AG20443 (cell line): ENCODE measurements around the gene NPPB.
A peak's percentile ranks its signal among the peaks of the same experiment; 100 is the strongest.

ENCODE experiments used
- DNase-seq: peaks from one replicate; pipeline ENCODE4 v3.0.0; 2012; ENCODE audit warnings: low spot score, mixed read lengths

NPPB gene

DNA sequence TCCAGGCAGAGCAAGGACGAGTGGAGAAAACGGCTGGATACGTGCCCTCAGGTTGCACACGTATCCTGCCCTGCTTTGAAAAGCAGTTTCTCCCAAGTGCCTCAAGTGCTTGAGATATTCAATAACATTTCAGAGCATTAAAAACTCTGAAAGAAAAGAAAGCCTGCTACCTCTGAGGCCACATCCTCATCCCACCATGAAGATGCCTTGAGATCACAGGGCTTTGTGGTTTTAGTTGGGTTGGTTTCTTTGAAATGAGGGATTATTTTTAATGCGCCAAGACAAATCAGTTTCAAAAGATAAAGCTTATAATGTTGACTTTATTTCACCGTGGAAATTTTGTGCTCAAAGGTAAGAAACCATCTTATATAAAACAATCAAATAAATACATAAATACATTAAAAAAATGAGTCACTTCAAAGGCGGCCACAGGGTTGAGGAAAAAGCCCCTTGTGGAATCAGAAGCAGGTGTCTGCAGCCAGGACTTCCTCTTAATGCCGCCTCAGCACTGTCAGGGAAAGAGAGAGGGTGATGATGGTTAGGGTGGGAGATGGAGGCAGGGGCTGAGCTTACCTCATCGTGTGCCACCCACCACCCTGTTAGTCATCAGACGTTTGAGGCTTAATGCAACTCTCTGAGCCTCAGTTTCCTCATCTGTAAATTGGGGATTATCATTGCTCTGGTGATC is 1.4 kb downstream of the NPPB start:
- DNase-seq = no peak

DNA sequence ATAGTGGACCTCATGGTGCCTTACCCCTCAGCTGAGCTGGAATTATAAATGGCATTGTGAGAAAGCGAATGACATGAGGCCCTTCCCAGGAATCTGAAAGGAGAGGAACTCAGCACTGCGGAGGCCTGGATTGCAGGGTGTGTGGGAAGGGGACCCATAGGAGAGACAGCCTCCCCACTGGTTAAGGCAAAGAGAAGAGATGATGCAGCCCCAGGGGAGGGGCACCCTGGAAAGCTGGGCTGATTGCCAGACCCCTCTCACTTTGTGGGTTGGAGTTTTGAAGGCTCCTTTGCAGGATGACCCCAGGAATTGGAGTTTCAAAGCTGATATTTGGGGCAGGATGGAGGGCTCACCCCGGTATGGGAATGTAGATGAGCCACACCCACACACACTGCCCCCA is 2.0 kb downstream of the NPPB start:
- DNase-seq = no peak

DNA sequence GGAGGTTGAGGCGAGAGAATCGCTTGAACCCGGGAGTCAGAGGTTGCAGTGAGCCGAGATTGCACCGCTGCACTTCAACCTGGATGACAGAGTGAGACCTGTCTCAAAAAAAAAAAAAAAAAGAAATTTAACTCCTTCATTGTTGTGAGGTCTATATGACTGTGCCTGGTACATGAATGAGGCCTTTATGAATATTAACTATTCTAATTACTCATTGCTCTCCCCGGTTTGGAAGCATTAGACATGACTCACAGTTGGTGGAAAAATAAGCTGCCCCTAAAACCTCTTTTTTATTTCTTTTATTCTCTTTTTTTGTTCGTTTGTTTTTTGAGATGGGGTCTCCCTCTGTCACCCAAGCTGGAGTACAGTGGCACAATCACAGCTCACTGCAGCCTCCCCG is 3.3 kb downstream of the NPPB start:
- DNase-seq = no peak

DNA sequence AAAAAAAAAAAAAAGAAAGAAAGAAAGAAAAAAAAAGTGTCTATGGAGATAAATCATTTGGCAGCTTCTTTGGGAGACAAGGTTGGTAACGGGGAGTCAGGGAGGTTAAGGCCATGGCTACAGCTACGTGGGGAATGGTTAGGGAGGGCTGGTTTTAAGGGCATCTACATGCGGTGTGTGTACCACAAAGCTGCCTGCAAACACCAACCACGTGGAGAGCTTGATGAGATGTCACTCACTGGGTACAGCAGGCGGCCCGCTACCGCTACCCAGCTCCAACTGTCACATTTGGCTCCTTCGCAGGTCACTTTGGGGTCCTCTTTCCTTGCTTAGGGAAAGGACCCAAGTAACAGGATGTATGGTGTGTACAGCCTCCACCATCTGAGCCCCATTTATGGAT is 4.2 kb downstream of the NPPB start:
- DNase-seq = no peak

DNA sequence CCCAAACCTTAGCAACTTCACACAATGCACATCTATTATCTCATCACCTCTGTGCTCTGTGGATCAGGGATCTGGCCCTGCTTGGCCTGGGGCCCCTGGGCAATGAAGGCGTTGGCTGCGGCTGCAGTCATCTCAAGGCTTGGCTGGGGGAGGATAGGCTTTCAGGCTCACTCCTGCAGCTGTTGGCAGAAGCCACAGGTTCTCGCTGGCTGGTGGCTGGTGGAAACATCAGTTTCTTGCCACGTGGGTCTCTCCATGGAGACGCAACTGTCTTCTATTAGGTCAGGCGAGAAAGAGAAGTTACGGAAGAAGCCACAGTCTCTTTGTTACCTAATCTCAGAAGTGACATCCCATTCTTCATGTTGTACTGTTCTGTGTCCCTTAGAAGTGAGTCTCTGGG is 7.6 kb downstream of the NPPB start:
- no peak for DNase-seq

DNA sequence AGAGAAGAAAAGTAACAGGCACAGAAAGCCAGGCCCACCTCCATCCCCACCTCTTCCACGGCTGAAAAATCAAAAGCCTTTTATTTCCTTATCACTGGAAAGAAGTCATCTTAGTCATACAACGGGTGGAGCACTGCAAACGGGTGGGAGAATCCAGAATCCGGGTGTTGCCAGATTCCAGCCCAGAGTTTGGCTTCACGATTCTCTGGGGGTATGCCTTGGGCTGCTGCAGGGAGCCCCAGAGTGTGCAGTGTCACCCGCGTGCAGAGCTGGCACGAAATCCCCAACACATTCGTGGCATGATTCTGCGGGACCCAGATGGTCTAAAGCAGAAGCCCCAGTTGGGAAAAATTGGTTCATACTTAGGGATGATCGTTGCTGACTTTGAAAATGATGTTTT is 8.6 kb downstream of the NPPB start:
- DNase-seq = no peak

DNA sequence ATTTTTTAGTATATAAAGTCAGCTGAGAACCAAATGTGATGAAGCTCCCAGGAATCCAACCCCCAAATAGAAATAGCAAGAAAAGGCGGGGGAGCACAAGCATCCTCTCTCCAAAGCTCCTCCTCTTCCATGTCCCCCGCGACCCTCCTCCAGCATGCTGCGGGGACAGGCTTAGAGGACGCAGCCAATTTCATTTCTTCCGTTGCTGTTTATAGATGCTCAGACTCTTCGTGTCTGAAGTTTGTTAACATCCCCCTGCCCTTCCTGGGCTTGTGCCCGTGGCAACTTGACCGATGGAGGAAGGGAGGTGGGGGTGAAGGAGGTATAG is 10.4 kb downstream of the NPPB start:
- DNase-seq = no peak

DNA sequence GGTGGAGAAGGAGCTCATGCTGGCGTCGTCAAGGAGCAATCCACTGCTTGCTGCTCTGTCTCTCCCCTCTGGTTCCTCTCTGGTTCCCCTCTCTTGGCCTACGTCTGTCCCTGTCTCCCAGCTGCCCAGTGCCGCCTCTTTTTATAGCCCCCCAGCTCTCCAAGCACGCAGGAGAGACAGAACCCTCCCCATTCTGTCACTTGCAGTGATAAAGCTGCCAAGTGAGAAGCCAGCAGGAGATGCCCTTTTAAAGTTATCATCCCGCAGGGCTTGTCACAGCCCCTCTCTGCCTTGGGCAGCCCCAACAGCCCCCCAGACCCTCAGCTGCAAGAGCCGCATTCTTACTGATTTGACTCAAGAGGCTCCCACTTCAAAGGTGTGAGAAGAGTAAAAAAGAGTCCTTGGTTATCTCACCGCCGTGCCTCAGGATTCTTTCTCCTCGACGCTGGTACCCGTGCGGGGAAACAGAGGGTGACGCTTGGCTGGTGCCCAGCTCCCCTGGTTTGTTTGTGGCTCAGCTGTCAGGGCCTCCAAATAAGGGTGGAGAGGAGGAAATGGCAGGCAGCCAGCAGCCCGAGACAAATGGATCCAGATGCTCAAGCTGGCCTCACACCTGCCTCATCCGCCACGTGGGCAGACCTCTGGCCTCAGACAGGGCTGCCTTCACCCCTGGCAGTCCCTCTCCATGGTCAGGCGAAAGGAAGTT is 10.9 kb downstream of the NPPB start, which contains the start of gene NPPA:
NPPA (minus strand) TSS at position 117 of the 706 bp plus-strand sequence; CDS start at position 18, 99 bp downstream.
- peak; percentile 39 for DNase-seq

DNA sequence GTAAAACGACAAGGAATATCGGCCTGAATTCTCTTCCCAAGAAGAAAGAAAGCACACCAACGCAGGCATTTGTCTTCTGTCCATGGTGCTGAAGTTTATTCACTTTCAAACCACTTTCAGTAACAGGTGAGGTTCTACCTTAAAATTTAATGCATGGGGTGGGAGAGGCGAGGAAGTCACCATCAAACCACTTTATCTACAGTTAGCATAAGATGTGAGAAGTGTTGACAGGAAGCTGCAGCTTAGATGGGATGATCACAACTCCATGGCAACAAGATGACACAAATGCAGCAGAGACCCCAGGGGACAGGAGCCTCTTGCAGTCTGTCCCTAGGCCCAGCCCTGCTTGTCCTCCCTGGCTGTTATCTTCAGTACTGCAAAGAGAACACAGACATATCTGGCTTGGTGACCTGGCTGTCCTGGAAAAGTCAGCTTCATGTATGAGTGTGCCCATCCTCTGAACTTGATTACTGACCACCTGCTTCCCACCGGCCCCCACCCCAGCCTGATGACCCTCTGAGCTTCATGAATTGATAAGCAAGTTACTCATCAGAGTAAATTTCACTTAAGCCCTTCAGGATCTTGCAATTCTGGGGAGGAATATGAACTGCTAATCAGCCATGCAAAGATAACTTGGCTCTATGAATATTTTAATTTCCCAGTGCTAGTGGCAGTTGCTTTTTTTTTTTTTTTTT is 13.0 kb downstream of the NPPB start:
- DNase-seq = peak; percentile 39

DNA sequence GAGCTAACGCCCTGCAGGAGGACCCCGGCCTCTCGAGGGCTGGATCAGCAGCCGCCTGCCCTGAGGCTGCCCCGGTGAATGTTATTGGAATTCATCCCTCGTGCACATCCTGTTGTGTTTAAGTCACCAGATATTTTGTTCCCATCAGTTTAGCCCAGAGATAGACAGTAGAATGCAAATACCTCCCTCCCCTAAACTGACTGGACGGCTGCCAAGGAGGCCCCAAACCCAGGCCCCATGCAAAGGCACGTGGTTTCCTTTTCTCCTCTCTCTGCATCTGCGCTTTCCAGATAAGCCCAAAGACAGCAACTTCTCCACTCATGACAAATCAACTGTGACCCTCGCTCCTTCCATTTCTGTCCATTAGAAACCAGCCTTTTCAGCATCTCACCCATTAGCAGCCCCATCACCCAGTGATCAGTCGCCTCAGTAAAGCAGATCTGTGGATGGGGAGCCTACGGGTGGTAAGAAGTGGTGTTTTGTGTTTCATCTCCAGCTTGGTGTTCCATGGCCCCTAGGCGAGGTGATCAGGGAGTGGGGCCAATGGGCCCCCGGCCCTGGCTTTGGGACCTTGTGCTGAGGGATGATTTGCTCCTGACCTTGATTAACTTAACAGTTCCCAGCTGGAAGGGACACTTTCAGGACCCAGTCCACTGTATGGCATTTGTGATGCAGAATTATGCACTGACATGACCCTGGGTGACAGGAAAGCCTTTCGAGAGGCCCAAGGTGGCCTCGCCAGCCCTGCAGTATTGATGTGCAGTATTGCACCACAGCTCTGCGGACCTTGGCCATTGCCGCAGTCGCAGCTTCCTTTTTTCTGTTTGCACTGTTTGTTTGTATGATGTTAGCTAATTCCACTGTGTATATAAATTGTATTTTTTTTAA is 16.3 kb downstream of the NPPB start:
- no peak for DNase-seq

DNA sequence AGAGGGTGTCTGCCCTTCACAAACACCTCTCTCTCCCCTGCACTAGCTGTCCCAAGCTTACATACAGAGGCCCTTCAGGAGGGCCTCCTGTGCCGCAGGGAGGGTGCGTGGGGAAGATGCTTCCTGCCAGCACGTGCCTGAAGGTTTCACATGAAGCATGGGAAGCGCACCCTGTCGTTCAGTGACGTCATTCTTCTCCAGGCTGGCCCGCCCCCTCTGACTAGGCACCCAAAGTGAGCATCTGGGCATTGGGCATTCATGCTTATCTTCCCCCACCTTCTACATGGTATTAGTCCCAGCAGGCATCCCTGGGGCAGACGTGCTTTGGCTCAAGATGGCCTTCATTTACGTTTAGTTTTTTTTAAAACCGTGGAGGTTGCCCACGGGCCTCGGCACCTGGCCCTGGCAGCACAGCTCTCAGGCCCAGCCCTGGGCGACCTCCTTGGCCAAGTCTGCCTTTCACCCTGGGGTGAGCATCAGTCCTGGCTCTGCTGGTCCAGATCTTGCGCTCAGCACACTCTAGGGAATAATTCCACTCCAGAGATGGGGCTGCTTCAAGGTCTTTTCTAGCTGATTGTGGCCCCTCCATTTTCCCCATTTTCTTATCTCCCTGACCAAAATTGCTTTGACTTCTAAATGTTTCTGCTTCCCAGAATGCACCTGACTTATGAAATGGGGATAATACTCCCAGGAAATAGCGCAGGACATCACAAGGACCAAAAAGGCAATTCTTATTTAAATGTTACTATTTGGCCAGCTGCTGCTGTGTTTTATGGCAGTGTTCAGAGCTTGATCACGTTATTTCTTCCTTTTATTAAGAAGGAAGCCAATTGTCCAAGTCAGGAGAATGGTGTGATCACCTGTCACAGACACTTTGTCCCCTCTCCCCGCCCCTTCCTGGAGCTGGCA is 17.2 kb downstream of the NPPB start:
- DNase-seq = no peak

DNA sequence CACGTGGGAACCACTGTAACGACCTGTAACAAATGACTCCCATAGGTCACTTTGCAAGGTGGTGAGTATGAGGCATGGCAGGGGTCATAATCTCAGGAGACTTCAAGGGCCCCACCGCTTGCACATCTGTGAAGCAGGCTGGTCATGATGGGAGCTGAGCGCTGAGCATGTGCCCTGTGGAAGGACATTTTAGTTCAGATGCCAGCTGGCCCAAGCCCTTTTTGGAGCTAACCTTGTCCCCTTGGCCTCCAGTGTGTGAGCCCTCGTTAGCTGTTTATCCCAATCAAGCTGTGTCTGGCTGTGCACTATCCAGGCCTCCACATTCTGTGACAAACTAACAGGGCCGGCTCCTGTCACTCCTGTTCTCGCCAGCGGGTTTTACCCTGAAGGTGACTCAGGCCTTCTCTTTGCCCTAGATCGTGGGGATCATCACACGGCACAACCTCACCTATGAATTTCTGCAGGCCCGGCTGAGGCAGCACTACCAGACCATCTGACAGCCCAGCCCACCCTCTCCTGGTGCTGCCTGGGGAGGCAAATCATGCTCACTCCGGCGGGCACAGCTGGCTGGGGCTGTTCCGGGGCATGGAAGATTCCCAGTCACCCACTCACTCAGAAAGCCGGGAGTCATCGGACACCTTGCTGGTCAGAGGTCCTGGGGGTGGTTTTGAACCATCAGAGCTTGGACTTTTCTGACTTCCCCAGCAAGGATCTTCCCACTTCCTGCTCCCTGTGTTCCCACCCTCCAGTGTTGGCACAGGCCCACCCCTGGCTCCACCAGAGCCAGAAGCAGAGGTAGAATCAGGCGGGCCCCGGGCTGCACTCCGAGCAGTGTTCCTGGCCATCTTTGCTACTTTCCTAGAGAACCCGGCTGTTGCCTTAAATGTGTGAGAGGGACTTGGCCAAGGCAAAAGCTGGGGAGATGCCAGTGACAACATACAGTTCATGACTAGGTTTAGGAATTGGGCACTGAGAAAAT is 18.7 kb downstream of the NPPB start:
- DNase-seq = no peak

DNA sequence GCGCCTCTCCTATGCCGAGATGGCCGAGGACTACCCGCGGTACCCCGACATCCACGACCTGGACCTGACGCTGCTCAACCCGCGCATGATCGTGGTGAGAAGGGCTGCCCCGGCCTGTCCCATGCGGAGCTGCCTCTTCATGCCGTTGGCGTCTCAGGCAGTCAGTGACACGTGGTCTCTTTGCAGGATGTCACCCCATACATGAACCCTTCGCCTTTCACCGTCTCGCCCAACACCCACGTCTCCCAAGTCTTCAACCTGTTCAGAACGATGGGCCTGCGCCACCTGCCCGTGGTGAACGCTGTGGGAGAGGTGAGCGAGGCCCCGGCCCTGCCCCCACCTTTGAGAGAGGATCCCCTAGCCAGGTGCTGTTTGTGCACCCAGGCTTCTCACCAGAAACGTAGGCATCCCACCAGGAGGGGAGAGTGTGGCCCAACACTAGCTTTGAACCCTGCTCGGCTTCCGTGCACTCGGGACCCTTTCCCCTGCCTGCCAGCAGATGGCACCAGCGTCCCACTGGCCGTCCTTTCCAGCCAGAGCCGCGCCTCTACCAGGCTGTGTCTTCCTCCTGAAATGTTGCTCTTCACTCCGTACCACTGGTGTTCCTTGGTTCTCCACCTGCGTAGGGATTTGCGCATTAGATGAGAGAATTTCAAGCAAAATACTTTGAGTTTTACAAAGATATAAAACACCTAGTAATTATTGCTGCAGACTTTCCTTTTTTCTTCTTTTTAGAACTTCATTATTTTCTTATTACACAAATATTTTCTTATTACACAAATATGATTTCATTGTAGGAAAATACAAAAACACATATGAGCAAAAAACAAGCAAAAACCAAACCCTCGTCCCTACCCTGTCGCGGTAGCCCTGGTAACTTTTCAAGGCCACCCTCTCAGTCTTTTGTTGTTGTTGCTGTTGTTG is 20.1 kb downstream of the NPPB start:
- peak; percentile 95 for DNase-seq

DNA sequence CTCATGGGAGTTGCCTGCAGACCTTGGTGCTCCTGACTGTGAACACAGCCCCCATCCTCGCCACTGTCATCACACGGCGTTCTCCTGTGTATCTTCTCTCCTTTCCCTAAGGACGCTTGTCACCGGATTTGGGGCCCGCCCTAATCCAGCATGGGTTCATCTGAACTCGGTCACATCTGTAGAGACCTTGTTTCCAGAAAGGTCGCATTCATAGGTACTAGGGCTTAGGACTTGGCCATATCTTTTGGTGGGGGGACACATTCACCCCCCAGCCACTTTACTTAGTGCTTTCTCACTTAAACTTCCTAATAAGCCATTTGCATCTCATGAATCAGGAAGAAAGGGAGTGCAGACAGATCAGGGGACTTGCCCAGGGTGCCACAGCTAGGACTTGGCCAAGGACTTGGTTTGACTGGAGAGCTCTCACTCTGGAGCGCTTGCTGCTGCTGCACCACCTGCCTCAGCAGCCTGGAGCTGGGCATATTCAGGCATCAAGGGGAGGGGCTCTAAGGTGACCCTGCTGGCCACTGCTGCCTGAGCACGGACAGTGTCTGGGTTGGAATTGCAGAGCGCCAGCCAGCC is 20.9 kb downstream of the NPPB start:
- no peak for DNase-seq

DNA sequence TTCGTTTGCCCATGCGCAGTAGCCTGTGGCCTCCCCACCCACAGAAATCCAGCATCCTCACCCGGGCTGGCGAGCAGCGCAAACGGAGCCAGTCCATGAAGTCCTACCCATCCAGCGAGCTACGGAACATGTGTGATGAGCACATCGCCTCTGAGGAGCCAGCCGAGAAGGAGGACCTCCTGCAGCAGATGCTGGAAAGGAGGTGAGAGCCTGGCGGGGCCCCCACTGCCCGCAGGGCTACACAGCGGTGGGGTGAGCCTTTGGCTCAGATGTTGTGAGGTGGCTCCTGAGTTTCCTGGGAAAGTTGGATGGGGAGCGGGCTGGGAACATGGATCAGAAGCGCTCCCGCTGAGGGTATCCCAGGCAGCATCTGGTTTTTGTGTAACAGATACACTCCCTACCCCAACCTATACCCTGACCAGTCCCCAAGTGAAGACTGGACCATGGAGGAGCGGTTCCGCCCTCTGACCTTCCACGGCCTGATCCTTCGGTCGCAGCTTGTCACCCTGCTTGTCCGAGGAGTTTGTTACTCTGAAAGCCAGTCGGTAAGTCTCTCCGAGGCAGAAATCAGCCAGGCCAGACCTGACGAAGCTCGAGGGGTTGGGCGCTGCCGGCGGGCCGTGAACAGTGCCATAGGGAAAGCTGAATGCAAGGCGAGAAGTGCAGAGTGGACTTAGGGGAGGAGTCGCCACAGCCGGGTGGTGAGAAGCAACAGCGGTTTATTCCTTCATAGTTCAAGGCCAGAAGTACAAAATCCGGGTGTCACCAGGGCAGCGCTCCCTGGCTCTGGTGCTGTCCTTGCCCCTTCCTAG is 21.6 kb downstream of the NPPB start:
- no peak for DNase-seq

DNA sequence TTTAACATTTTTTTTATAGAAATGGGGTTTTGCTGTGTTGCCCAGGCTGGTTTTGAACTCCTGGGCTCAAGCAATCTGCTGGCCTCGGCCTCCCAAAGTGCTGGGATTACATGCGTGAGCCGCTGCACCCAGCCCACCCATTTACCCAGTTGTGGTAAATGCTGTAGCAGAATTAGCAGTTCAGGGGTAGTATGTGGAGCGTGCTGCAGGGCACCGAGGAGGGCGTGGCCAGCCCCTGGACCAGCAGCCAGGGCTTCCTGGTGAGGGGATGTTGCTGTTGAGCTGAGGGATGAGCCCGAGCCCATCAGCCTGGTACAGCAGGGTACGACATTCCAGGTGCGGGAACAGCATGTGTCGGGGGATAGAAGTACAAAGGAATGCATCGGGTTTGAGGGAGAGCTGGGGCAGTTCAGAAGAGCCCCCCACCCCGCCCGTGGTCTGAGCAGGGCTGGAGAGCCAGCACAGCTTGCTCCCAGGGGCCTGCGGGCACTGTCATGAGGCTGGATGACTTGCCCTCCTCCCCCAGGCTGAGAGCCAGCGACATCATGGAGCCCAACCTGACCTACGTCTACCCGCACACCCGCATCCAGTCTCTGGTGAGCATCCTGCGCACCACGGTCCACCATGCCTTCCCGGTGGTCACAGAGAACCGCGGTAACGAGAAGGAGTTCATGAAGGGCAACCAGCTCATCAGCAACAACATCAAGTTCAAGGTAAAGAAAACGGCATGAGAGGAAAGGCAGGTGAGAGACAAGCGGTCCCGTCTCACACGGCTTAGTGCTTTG is 23.1 kb downstream of the NPPB start:
- no peak for DNase-seq

DNA sequence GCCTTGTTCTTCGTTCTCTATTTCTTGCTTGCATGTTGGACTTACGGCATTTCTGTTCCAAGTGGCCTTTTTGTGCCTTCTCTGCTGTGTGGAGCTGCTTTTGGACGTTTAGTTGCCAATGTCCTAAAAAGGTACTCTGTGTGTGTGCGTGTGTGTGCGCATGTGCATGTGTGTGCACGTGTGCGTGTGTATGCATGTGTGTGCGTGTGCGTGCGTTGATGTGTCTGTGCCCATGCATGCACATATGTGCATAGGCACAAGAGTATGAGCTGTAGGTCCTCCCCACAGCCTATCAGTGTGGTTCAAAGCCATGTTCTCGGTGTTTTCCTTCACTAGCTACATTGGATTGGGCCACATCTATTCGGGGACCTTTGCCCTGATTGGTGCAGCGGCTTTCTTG is 24.8 kb downstream of the NPPB start:
- DNase-seq = no peak
